Peyer's patch (tissue), 4 donors: ENCODE data around the gene FOXG1.

ENCODE experiments used
- POLR2A ChIP-seq, 2 donors: fragments of 450-650 bp; IDR thresholded peaks; one replicate each; pipeline ENCODE4 v1.5.1; 2017; ENCODE audit warnings: antibody characterized with exemption in 2 of 2, mild to moderate bottlenecking in 2 of 2, moderate library complexity in 2 of 2
- TF ChIP-seq, protein P1 (sequence below), 6 experiments: fragments of 450-650 bp in 4 of 6; fragments of 200-600 bp in 2 of 6; sonication (generic) in 1 of 6; IDR thresholded peaks; one replicate each; pipeline ENCODE4 v1.5.1; 2017 to 2019; ENCODE audit warnings: antibody characterized with exemption in 6 of 6, mild to moderate bottlenecking in 3 of 6, moderate library complexity in 1 of 6

DNA sequence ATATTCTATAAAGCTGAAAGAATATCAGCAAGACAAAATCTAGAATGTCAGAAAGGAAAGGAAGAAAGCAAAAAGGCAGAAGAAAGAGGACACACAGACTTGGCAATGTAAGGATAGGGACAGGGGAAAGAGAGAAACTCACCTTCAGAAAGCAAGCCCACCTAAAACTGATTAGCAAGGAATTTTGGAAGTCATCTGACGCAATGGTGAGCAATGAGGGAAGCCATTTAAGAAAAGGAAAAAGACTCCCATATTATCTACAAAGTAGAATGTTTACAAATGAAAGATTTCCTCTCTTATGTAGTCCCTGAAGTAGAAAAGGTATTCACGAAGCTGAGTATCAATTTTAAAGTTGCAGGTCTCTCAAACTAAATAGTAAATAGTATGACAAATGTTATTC is 35.2 kb upstream of the FOXG1 start:
- TF ChIP-seq, protein P1, sequence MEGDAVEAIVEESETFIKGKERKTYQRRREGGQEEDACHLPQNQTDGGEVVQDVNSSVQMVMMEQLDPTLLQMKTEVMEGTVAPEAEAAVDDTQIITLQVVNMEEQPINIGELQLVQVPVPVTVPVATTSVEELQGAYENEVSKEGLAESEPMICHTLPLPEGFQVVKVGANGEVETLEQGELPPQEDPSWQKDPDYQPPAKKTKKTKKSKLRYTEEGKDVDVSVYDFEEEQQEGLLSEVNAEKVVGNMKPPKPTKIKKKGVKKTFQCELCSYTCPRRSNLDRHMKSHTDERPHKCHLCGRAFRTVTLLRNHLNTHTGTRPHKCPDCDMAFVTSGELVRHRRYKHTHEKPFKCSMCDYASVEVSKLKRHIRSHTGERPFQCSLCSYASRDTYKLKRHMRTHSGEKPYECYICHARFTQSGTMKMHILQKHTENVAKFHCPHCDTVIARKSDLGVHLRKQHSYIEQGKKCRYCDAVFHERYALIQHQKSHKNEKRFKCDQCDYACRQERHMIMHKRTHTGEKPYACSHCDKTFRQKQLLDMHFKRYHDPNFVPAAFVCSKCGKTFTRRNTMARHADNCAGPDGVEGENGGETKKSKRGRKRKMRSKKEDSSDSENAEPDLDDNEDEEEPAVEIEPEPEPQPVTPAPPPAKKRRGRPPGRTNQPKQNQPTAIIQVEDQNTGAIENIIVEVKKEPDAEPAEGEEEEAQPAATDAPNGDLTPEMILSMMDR (IDR thresholded peaks at IDR 0.05), result no peak
- TF ChIP-seq POLR2A (IDR thresholded peaks at IDR 0.05), result no peak
